Measurements from ENCODE around the gene NOL9. TPM values are rescaled to one million over a fixed set of nuclear protein-coding genes. Genes with fewer than 3 reads are reported as not detected.

Gene NOL9
- total and polyA plus RNA-seq, 2 of the 13 experiments (the other 11 are each of a cell fraction or from before 2014, with no cell fraction given) = 18.0 to 24.7 TPM

DNA sequence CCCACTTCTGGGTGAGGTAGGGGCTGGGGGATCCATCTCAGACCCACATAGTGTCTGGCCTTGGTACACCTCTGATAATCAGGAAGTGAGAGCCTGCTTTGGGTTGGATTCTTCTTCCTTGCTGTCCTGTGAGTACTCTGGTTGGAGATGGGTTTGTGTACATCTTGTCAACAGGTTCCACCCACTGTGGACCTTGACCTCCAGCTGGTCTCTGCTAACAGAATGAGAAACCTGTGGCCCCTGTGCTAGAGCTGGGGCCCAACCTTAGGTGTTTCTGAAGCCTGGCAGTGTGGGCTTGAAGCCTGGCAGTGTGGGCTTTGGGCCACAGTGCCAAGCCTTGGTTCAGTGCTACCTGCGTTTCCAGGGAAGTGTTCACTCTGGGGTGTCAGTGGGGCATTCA lies 28.1 kb upstream of the NOL9 start (continued):
- TF ChIP-seq, protein P1, sequence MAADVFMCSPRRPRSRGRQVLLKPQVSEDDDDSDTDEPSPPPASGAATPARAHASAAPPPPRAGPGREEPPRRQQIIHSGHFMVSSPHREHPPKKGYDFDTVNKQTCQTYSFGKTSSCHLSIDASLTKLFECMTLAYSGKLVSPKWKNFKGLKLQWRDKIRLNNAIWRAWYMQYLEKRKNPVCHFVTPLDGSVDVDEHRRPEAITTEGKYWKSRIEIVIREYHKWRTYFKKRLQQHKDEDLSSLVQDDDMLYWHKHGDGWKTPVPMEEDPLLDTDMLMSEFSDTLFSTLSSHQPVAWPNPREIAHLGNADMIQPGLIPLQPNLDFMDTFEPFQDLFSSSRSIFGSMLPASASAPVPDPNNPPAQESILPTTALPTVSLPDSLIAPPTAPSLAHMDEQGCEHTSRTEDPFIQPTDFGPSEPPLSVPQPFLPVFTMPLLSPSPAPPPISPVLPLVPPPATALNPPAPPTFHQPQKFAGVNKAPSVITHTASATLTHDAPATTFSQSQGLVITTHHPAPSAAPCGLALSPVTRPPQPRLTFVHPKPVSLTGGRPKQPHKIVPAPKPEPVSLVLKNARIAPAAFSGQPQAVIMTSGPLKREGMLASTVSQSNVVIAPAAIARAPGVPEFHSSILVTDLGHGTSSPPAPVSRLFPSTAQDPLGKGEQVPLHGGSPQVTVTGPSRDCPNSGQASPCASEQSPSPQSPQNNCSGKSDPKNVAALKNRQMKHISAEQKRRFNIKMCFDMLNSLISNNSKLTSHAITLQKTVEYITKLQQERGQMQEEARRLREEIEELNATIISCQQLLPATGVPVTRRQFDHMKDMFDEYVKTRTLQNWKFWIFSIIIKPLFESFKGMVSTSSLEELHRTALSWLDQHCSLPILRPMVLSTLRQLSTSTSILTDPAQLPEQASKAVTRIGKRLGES (CRISPR knock-in tag; IDR thresholded peaks at IDR 0.05; ENCODE audit: borderline replicate concordance) = no peak
- TF ChIP-seq NBN (conservative IDR thresholded peaks at IDR 0.05) (no peak), NFAT5 (CRISPR knock-in tag; IDR thresholded peaks at IDR 0.05) (no peak), ZNF790 (CRISPR knock-in tag; IDR thresholded peaks at IDR 0.05; ENCODE audit: borderline replicate concordance) (no peak), MLLT10 (CRISPR knock-in tag; IDR thresholded peaks at IDR 0.05) (no peak), ZNF550 (CRISPR knock-in tag; IDR thresholded peaks at IDR 0.05; ENCODE audit: borderline replicate concordance) (no peak), ZNF660 (CRISPR knock-in tag; IDR thresholded peaks at IDR 0.05; ENCODE audit: borderline replicate concordance, low read depth) (no peak), ZNF331 (CRISPR knock-in tag; IDR thresholded peaks at IDR 0.05) (peak; percentile 78), NFIC (IDR thresholded peaks at IDR 0.05; ENCODE audit: low read length) (0 out of 2 replicates have a peak, but pooled peaks have one; percentile 46), TARDBP (CRISPR knock-in tag; IDR thresholded peaks at IDR 0.05) (peak; percentile 57; the same call in 1 of the 2 replicates), ZNF710 (CRISPR knock-in tag; IDR thresholded peaks at IDR 0.05; ENCODE audit: borderline replicate concordance) (peak; percentile 63; the same call in 1 of the 2 replicates), ETV6 (CRISPR knock-in tag; conservative IDR thresholded peaks at IDR 0.05) (no peak), TCF12 (IDR thresholded peaks at IDR 0.05) (no peak), TCF12 (CRISPR knock-in tag; IDR thresholded peaks at IDR 0.05) (no peak), ZEB1 (IDR thresholded peaks at IDR 0.05; ENCODE audit: insufficient replicate concordance, low read depth) (peak; percentile 59), ADNP (CRISPR knock-in tag; IDR thresholded peaks at IDR 0.05) (no peak), RFXAP (CRISPR knock-in tag; IDR thresholded peaks at IDR 0.05; ENCODE audit: borderline replicate concordance) (no peak), ZNF512B (CRISPR knock-in tag; IDR thresholded peaks at IDR 0.05; ENCODE audit: borderline replicate concordance) (no peak)
